ENCODE results near the gene RALGAPA2.

The RALGAPA2 gene

DNA sequence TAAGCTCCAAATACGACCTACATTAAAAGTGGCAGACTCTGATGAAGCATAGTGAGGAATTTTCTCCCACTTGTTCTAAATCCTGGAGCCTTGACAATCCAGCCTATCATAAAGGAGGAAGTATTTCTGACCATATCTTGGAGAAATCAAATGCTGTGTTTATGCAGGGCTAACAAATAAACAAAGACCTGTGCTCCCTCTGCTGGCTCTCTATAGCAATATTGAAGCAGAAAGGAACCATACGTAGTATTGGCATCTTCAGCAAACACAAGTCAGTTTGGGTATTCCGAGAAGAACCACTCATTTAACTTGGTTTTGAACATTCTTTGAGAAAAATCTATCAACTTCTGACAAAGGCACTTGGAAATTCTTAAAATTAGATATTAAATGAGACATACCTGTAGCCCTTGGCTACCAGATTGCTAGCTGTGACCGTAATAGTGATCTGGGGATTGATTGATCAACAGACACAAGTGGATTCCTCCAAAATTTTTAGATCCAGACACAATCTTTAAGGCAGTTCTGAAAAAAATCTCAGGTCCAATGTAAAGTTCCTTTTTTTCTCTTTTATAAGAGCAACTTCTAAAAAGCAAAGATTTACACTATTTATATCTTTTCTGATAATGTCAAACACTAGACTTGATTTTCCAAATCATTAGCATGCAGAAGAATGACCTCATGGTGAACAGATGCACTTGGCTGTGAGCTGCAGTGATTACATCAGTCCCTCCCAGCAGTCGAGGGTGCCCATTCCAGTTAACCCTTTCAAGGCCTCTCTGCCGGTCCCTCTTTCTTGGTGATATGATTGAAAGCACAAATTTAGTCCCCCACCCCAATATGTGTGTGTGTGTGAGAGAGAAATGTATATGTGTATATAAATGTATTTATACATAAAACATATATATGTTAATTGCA lies 304.3 kb downstream of the RALGAPA2 start:
- no peak for DNase-seq (ENCODE audit: low read depth in 3 of 3)

DNA sequence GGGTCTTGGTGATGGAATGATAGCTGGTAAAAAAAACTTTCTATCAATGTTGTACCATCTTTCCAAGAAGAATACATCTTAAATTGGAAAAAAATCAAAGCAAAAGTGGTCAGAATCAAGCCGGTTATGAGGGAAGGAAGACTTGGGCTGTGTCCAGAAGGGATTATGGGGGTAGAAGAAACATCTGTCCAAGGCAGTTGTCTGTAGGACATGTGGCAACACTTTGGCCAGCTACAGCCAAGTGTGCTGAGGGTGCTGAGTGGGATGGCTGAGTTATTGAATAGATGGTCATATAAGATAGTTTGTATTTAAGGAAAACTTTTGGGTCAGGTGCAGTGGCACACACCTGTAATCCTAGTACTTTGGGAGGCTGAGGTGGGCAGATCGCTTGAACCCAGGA lies 306.1 kb downstream of the RALGAPA2 start:
- no peak for DNase-seq (ENCODE audit: low read depth in 3 of 3)

DNA sequence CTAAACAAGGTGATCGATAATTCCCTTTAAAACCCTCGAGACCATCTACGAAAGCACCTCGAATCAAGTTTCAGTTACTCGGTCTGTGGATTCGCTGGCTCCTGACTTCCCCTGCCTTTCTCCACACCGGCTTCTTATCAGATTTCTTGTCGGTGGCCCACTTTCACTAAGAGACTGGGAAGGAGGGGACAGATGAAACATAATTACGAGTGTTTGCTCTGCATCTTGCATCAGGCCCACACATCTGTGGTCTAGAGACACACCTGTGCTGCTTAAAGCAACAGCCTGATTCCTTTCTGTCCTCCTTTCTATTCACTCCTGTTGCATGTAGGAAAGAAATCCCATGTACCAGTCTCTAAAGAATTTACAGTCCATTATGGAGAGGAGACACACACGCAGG lies 306.8 kb downstream of the RALGAPA2 start:
- no peak for DNase-seq (ENCODE audit: low read depth in 3 of 3)

DNA sequence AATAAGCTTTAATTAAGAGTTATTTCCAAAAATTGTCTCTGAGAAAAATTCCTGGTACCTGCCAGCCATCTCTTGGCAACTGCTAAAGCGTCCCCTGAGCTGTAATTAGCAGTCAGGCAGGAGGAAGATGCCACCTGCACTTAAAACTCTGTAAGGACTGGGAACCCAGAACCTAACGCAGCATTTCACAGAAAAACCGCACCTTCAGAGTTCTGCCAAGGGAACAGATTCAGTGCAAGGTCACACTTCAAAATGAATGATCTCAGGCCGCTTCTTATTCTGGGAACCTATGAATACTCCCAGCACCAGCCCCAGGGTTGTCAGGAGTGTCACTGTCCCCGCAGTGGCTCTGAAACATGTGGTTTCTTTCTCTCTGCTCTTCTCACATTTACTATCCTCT lies 307.8 kb downstream of the RALGAPA2 start:
- DNase-seq (ENCODE audit: low read depth in 3 of 3) = no peak

DNA sequence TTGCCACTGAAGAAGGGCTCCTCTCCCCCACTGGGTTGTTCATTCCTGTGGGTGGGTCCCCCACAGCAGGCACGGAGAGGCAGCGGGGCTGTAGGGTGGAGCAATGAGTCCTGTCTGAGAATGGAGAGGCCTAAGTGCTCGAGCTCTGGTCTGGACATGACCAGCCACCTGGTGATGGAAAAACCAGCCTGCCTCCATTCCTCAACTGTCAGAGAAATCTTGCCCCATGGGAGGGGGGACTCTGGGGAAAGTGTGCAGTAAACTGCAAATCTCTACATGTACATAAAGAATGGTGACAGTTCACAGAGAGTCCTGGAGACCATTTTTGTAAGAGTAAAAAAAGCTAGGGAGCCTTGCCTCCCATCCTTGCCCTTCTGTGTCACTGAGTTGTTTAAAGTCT lies 310.5 kb downstream of the RALGAPA2 start:
- DNase-seq (ENCODE audit: low read depth in 3 of 3) = no peak

DNA sequence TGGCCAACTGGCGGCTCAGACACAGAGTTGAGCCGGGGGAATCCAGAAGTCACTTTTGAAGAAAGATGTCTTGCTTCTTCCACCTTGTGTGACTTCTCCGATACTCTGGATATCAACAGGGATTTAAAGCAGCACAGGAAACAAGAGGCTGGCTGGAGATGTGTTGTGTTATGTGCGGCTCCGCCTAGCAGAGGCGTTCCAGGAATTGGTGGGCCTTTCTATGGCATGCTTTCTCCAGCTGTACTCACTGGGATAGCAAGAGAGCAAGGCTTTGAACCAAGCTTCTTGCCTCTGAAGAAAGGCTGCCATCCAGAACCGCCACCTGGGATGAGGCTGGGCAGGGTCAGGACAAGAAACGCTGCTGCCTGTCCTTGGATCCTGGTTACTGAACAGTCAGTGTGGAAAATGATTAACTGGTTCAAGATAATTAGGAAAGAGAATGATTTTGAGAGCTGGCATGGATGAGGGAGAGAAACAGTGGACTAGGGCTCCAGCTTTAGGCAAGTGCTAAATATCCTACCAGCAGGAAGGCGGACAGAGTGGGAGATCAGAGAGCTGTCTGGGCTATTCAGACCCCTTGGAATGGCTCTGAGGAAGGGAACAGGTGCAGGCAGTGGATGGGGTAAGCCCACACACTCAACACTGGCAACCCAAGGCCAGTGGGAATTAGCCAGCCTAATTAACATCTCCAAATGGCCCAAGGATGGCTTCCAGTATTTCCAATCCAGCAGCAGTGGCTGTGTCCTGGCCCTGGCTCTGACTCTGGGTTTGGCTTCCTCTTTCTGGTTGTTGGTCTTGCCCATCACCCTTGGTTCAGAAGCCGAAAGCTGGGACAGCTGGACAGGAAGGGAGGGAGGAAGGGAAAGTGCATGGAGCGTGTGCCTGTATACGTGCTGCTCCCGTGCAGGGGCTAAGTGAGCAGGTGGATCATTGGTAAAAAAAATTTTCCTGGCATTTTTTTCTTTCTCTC lies 312.6 kb downstream of the RALGAPA2 start:
- DNase-seq (ENCODE audit: low read depth in 3 of 3) = no peak

DNA sequence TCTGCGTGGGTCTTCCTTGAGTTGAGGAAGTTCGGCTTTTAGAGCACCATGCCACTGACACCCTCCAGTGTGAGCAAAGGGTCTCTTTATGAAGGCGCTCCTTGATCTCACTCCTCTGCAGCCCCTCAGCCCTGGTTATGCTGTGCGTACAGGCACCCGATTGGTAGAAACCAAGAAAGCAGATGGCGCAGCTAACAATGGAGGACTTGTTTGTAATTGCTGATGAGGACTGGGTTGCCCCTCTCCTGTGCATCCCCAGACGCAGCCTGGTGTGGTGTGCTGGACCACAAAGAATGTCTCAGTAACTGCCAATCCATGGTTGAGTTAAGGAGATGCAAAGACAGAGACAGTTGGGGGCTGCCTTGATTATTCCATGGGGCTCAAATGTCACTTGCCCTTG lies 314.3 kb downstream of the RALGAPA2 start:
- no peak for DNase-seq (ENCODE audit: low read depth in 3 of 3)

DNA sequence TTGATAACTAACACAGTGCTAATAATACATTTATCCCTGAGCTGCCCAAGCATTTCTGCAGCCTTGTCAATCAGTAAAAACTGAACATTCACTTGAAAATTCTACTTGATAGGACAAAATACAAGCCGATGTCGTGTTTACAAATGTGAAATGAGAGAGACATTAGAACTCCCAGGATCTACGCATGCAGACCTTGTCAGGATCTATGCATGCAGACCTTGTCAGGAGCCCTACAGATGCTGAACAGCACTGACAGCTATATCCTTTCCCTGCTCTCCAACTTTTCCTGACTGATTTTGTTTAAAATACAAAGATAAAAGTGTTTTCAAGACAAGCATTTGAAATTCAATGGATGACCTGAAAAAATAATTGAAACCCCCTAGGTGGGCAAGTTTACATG lies 315.6 kb downstream of the RALGAPA2 start:
- no peak for DNase-seq (ENCODE audit: low read depth in 3 of 3)

DNA sequence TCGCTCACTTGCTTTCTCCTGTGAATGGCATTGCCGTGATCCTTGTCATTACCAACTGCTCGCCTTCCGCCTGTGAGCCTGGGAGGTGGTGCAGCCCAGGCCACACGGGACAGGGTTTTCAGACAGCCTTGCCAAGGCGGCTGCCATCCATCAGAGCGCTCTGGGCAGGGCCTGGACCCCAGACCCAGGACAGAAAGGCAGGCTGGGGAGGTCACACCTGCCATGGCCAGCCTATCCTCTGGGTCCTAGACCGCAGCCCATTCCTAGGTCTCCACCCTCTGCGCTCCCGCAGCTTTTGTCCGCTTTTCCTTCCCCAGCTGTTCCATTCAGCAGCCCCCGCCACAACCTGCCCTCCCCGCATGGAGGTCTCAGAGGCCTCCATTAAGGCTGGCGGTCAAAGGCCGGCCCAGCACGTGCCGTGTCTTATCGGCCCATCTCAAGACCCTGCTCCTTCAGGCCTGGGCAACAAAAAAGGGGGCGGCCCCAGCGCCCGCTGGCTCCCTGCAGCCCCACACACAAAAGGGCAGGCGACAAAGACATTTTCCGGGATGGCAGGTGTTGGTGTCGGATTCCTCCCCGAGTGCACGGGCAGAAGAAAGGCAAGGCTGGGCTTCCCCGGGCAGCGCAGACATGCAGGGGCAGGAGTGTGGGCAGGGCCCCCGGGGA lies 316.4 kb downstream of the RALGAPA2 start:
- no peak for DNase-seq (ENCODE audit: low read depth in 3 of 3)

DNA sequence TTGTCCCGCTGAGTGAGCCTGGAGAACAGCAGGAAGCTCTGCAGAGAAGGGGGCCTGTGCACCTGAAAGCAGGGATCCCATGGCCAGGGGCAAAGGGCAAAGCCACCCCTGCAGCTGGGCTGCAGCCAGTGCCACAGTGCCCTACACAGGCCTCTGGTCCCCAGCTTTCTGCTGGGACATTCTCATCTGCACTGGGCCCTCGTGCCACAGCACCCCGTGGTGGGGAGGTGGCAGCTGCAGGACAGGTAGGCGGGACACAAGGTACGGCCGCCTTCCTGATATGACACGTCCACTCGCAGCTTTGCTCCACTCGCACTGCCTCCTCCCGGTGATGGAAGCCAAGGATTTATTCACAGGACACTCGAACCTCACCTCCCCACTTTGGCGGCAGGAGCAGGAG lies 317.4 kb downstream of the RALGAPA2 start:
- DNase-seq (ENCODE audit: low read depth in 3 of 3) = no peak

DNA sequence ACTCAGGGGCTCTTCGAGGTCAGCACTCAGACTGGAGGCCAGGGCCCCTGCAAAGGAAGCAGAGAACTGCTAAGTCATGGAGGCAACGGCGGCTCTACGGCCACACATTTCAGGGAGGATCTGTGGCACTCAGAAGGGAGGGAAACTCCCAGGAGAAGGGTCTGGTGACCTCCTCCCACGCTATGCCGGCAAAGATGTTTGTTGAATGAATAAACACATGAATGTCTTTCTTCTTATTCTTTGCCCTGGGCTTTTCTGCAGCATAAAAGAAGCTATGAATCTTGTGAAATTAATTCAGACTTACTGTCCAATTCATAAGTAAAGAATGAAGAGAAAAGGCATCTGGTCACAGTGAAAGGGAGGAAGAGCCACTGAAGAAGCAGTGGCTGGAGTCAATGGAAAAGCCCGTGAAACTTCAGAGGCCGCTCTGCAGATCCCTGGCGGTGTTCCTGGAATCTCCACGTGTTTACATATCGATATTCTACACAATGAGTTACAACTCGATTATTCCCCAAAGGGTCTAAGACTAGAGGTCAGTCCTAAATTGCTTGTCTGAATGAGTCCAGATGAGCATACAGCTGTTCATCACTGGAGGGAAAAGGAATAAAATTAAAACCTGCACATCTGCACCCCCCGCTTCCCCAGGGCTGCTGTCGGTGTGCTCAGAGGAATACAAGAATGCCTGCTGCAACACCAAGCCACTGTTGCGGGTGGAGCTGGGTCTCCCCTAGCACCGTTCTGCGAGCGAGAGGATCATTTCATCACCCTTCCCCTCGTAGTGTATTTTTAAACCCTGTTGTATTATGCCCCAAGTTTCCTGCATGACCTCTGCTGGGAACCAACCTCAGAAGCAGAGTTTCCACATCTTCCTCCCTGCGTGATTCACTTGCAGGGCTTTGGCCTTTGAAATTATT lies 319.0 kb downstream of the RALGAPA2 start:
- DNase-seq (ENCODE audit: low read depth in 3 of 3) = no peak

DNA sequence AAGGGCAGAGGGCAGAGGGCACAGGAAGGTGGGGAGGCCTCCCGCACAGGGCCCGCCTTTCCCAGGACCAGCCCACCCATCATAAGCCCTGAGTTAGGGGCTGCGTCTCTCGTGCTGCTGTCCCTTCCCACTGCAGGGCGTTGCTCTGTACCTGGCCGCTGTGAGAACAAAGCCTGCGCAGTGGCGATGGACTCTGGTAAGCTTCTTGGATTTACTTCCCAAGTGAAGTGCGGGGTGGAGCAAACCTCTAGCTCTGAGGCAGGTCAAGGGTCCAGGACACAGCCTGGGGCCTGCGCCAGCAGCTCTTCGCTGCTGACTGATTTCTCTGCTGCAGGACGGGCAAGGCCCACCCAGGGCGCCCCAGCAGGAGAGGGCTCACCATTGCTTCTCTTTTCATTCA lies 320.7 kb downstream of the RALGAPA2 start:
- DNase-seq (ENCODE audit: low read depth in 3 of 3) = no peak

DNA sequence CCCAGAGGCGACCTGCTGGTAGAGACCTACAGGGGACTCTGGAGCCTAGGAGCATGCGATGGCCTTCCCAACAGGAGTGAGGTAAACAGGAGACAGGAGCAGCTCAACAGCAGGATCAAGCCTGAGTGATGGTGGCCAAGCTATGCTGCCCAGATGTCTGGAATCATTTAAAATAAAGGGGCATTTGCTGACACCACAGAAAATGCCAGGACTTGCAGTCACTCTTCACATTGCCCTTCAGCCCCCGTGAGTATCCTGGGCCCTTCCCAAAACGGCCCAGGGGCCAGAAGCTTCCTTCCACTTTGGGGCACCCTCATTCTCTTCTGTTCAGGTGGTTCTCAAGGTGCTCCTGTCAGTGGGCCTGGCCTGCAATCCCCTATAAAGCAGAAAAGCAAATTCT lies 321.3 kb downstream of the RALGAPA2 start:
- no peak for DNase-seq (ENCODE audit: low read depth in 3 of 3)

DNA sequence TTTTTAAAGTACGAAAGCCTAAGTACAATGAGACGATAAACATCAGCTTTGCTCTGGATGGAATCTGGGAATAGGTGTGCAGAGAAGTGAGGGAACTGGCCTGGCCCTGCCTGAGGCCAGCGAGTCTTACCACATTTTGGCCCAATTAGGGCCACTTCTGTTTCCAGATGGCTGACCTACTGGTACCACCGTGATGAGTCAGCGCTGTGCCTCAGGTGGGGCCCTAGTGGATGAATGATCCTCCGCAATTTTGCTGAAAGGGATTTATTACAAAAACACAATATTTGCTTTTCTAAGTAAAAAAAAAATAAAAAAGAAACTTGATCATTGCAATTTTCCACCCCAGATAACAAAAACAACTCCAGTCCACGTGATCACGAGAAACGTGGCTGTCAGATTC lies 322.1 kb downstream of the RALGAPA2 start:
- no peak for DNase-seq (ENCODE audit: low read depth in 3 of 3)

DNA sequence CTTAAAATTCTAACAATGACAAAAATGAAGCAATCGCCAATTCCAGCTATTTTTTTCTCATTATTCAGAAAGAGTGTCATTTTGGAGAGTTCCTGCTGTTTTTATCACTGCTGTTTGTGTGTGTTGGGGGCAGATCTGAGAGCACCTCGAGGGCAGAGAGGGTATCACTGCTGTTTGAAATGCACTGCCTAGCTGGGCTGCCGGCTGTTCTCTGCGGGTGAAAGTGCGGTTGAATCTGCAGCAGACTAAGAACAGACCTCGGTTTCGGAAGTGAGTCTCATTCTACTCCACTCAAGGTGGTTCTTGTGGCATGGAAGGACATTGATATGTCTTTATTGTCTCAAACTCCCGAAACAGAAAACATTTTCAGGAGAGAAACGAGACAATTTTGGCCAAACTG lies 326.3 kb downstream of the RALGAPA2 start:
- DNase-seq (ENCODE audit: low read depth in 3 of 3) = no peak

DNA sequence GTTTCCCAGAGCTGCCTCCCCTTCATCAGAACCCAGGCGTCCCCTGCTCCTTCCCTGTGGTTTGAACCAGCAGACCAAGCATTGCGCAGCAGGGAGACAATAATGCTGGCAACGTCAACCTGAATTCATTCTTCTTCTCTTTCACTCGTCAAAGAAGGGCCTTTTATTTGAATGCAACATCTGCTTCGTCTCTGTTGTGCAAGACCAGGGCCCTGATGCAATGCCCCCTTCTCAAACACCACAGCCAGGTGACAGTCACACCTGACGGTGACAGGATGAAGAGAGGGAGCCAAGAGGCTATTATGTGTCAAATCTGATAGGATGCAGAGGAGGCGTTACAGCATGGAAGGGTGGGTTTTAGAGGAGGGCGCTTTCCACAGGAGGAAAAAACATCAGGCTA lies 336.6 kb downstream of the RALGAPA2 start:
- DNase-seq (ENCODE audit: low read depth in 3 of 3) = no peak

DNA sequence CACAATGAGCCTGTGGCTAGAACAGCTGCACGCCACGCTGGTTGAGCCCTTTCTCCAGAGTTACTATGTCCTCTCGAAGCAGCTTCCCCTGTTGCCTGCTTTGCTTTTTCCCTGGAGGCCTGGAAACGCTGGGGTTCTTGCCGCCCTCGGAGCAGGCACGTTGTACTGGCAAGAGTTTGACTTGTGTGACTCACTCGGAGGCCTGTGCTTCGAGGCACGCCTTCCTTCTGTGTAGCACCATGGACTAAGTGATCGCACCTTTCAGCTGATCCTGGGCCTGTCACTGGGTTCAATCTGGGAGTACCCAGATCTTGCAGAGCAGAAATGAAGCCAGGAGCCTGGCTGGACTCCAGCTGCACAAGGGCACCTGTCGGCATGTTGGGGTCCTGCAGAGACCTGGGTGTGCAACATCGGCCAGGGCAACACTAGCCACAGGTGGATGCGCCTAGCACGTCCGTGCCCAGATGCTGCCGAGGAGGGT lies 339.3 kb downstream of the RALGAPA2 start:
- no peak for DNase-seq (ENCODE audit: low read depth in 3 of 3)

DNA sequence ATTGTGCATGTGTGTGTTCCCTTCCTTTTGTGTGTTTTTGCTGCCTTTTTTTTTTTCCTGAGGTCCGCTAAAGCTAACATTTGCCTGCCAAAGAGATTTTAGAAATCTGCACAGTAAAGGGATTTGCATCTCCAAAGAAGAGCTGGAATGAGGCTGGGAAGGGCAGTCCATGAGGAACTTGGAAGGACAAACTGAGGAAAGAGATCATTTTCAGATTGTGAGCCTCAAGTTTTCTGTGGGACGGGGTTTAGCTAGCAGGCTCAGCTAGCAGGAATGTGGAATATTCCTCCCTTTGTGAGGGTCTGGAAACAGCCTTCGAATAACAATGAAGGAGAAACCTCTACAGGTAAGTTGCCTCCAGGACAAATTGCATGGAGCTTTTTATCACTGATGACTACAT lies 340.8 kb downstream of the RALGAPA2 start:
- DNase-seq (ENCODE audit: low read depth in 3 of 3) = no peak

DNA sequence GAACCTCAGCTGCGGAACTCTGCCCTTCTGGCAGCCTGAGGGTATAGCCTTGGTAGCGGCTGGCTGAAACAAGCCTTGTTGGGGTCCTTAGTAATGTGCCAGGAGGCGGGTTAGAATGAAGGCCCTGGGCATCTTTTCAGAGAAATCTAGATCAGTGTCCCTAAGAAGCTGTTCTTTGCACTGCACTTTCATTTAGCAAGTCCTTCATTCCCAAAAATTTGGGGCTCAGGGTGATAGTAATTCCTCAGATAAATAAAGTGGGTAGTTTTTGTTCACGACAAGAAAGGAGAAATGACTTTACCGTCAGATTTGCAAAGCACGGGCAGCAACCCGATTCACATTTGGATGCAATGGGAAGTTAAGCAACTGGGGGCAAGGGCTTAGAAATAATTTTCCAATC lies 341.4 kb downstream of the RALGAPA2 start:
- DNase-seq (ENCODE audit: low read depth in 3 of 3) = no peak

DNA sequence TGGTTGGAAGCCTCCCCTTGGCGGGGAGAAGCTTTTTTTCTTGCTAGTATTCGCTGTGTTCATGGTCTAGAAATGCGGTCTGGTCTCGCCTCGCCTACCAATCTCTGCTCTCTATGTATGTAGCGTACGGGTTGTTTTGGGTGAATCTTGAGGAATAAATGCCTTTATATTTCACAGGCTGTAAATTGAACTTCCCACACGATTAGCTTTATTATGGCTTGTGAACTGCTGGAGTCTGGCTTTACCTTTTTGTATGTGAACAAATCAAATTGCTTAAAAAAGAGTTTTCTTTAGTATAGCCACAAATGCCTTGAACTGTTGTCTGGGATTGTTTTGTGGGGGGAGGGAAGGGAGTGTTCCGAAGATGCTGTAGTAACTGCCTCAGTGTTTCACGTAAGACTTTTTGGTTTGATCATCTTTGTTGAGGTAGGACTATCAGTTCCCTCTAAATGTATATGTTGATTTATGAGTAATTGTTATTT lies 342.3 kb downstream of the RALGAPA2 start:
- no peak for DNase-seq (ENCODE audit: low read depth in 3 of 3)

Measured in stimulated activated CD4-positive, alpha-beta T cell treated with anti-CD3 and anti-CD28 coated beads, TNF-alpha, amount 100 ng/mL, for 48 hours (primary cell).